ENCODE results near the gene TDRD15.

DNA sequence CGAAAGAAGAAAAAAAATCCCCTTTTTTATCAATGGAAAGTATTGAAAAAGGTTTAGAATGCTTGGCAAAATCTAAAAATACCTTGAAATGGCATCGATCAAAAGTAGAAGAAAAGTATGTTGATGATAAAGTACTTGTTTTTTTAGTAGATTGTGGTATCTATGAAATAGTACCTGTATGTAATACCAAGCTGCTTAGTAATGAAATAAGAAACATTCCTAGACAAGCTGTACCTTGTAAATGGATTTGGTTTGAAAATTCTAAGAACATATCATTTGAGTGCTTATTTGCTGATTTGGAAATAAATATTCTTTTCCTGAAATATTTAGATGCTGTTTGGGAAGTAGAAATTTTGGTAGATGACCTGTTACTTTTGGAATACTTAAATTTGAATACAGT, 18.4 kb downstream of the TDRD15 start:
- TF ChIP-seq, protein P1, sequence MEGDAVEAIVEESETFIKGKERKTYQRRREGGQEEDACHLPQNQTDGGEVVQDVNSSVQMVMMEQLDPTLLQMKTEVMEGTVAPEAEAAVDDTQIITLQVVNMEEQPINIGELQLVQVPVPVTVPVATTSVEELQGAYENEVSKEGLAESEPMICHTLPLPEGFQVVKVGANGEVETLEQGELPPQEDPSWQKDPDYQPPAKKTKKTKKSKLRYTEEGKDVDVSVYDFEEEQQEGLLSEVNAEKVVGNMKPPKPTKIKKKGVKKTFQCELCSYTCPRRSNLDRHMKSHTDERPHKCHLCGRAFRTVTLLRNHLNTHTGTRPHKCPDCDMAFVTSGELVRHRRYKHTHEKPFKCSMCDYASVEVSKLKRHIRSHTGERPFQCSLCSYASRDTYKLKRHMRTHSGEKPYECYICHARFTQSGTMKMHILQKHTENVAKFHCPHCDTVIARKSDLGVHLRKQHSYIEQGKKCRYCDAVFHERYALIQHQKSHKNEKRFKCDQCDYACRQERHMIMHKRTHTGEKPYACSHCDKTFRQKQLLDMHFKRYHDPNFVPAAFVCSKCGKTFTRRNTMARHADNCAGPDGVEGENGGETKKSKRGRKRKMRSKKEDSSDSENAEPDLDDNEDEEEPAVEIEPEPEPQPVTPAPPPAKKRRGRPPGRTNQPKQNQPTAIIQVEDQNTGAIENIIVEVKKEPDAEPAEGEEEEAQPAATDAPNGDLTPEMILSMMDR (conservative IDR thresholded peaks at IDR 0.05 in 1 of 2, IDR thresholded peaks at IDR 0.05 in 1 of 2; ENCODE audit: extremely low read depth in 1 of 2, insufficient read depth in 1 of 2, low read depth in 1 of 2, low read length in 2 of 2) = no peak
- TF ChIP-seq EZH2 (IDR thresholded peaks at IDR 0.05; ENCODE audit: borderline replicate concordance, low read length) = no peak

Data from mammary epithelial cell (primary cell).